ENCODE data around the gene ERCC6.

- TF ChIP-seq CTCF (conservative IDR thresholded peaks at IDR 0.05 in 1 of 2, IDR thresholded peaks at IDR 0.05 in 1 of 2; ENCODE audit: extremely low read depth in 1 of 2, insufficient read depth in 1 of 2, low read depth in 1 of 2, low read length in 2 of 2), result no peak
- TF ChIP-seq EZH2 (IDR thresholded peaks at IDR 0.05; ENCODE audit: borderline replicate concordance, low read length), result no peak
Measured at GRCh38 chr10:49542353-49542752, 3.4 kb upstream of the ERCC6 start.
